GOT3 (cell line): ENCODE data around the gene TMOD2.
"Not testable (repeated sequence)": the region's sequence is repeated elsewhere in the genome, so short reads cannot be mapped to it uniquely, and the experiment has no call there.

ENCODE experiments used
- DNase-seq: peaks from one replicate; lab custom pipeline; 2025; ENCODE audit warnings: mixed read lengths; lab: John Stamatoyannopoulos, UW

The TMOD2 gene

GRCh38 chr15:51774916-51775315, 23.5 kb downstream of the TMOD2 start:
- no peak for DNase-seq

- DNase-seq, result no peak
These were observed 24.8 kb downstream of the TMOD2 start for GRCh38 chr15:51775967-51776816.

GRCh38 chr15:51776952-51777569, 25.7 kb downstream of the TMOD2 start:
- DNase-seq, result no peak

GRCh38 chr15:51780636-51781035, 29.2 kb downstream of the TMOD2 start:
- no peak for DNase-seq

- DNase-seq, result no peak
These were observed 30.1 kb downstream of the TMOD2 start for GRCh38 chr15:51781506-51781905.

GRCh38 chr15:51782357-51782896, 31.0 kb downstream of the TMOD2 start:
- no peak for DNase-seq

GRCh38 chr15:51783967-51784366, 32.6 kb downstream of the TMOD2 start:
- no peak for DNase-seq

- DNase-seq, result not testable (repeated sequence)
These were observed 35.7 kb downstream of the TMOD2 start for GRCh38 chr15:51787130-51787529.

- DNase-seq, result not testable (repeated sequence)
These were observed 41.1 kb downstream of the TMOD2 start for GRCh38 chr15:51792474-51792873.

GRCh38 chr15:51793521-51794305, 42.3 kb downstream of the TMOD2 start:
- DNase-seq, result no peak

GRCh38 chr15:51796847-51797401, 45.5 kb downstream of the TMOD2 start:
- no peak for DNase-seq

- no peak for DNase-seq
These were observed 46.9 kb downstream of the TMOD2 start for GRCh38 chr15:51798281-51798680.

GRCh38 chr15:51799282-51800252, 48.2 kb downstream of the TMOD2 start:
- no peak for DNase-seq

GRCh38 chr15:51801391-51801835, 50.0 kb downstream of the TMOD2 start:
- DNase-seq, result no peak

- no peak for DNase-seq
These were observed 51.2 kb downstream of the TMOD2 start for GRCh38 chr15:51802593-51802992.

- DNase-seq, result no peak
These were observed 52.6 kb downstream of the TMOD2 start for GRCh38 chr15:51803965-51804364.

- DNase-seq, result no peak
These were observed 54.7 kb downstream of the TMOD2 start for GRCh38 chr15:51806123-51806522.

GRCh38 chr15:51809457-51809856, 58.1 kb downstream of the TMOD2 start:
- no peak for DNase-seq

GRCh38 chr15:51812598-51812997, 61.2 kb downstream of the TMOD2 start:
- DNase-seq, result no peak

- DNase-seq, result no peak
These were observed 63.2 kb downstream of the TMOD2 start for GRCh38 chr15:51814606-51815005.

- DNase-seq, result no peak
These were observed 65.2 kb downstream of the TMOD2 start for GRCh38 chr15:51816611-51817010.
